GM23248 (cell line): ENCODE measurements around the gene FAM193A.

Experiments used
- EZH2 ChIP-seq: fragments of 200-600 bp; sonication (generic); IDR thresholded peaks from 2 replicates; pipeline ENCODE4 v1.6.1; 2018; ENCODE audit warnings: antibody characterized with exemption, mild to moderate bottlenecking; ENCODE audit not compliant: insufficient read depth, poor library complexity, severe bottlenecking
- EZH2phosphoT487 ChIP-seq: fragments of 200-600 bp; sonication (generic); IDR thresholded peaks from 2 replicates; pipeline ENCODE4 v1.6.1; 2018; ENCODE audit warnings: antibody characterized with exemption, moderate library complexity, mild to moderate bottlenecking, low read depth; ENCODE audit not compliant: insufficient read depth

- TF ChIP-seq EZH2 (no peak), EZH2phosphoT487 (no peak)
Measured at GRCh38 chr4:2588259-2588658, 51.8 kb downstream of the FAM193A start.
